ENCODE data around the gene ASB7. TPM values are rescaled to one million over a fixed set of nuclear protein-coding genes. Genes with fewer than 3 reads are reported as not detected.
A peak's percentile ranks its signal among the peaks of the same experiment; 100 is the strongest.

ASB7 gene
- total RNA-seq, 3 donors from 2014 or later (not counting 1 experiment from before 2014, with no cell fraction given): 16.1 to 23.1 (median 20.5) TPM

DNA sequence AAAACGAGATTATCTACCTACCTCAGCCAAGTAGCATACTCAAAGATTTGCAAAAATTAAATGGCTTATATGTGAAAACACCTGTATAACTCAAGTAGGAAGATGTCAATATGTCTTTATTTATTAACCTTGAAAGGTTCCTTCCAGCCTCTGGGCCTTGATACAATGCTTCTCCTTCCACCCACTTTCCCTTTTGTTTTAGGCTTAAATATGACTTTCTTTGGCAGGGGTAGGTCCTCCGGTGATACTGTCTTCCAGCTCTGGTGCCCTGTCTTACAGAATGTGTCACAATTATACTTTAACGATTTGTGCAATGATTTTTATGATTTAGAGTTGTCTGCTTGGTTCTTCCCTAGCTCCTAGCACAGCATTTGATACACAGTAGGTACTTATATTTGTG, 4.5 kb upstream of the ASB7 start:
- ATAC-seq: no peak
- H3K27ac Mint-ChIP-seq: peak overlapping the region; percentile 85 to 97
- peak in 1 of 2 donors; percentile 35 for DNase-seq

GRCh38 chr15:100598655-100599054, 3.7 kb upstream of the ASB7 start:
- peaks cover 45 to 47% of the 10 kb centered on the region in 2 donors for H3K4me1 Mint-ChIP-seq
- intact Hi-C loops (cut with micrococcal nuclease): no loop called here
- peaks cover 36% of the 10 kb centered on the region for H3K4me1 ChIP-seq (ENCODE audit: control insufficient read depth, insufficient read depth, low read length)

More for the DNA sequence above, 4.5 kb upstream of the ASB7 start:
- TF ChIP-seq, protein P1, sequence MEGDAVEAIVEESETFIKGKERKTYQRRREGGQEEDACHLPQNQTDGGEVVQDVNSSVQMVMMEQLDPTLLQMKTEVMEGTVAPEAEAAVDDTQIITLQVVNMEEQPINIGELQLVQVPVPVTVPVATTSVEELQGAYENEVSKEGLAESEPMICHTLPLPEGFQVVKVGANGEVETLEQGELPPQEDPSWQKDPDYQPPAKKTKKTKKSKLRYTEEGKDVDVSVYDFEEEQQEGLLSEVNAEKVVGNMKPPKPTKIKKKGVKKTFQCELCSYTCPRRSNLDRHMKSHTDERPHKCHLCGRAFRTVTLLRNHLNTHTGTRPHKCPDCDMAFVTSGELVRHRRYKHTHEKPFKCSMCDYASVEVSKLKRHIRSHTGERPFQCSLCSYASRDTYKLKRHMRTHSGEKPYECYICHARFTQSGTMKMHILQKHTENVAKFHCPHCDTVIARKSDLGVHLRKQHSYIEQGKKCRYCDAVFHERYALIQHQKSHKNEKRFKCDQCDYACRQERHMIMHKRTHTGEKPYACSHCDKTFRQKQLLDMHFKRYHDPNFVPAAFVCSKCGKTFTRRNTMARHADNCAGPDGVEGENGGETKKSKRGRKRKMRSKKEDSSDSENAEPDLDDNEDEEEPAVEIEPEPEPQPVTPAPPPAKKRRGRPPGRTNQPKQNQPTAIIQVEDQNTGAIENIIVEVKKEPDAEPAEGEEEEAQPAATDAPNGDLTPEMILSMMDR (IDR thresholded peaks at IDR 0.05): no peak
- intact Hi-C loops (cut with micrococcal nuclease): no loop called here
- Histone ChIP-seq H3K27me3 (ENCODE audit: control insufficient read depth, insufficient read depth, low read length) (no peaks in the 10 kb centered on the region), H3K27ac (ENCODE audit: low read length) (peak overlapping the region; percentile 60), H3K36me3 (ENCODE audit: control insufficient read depth, insufficient read depth, low read length) (no peaks in the 10 kb centered on the region), H3K4me1 (ENCODE audit: control insufficient read depth, insufficient read depth, low read length) (peaks cover 31% of the 10 kb centered on the region), H3K9me3 (ENCODE audit: control insufficient read depth, insufficient read depth, low read length) (no peaks in the 10 kb centered on the region), H3K4me3 (ENCODE audit: low read length) (no peak overlapping the region)
- WGBS (ENCODE audit: insufficient coverage): 80% methylated on average over 2 of the region's 3 CpGs
- no peaks in the 10 kb centered on the region for H3K9me3 Mint-ChIP-seq
- H3K4me3 Mint-ChIP-seq: peak overlapping the region; percentile 63
- no peaks in the 10 kb centered on the region for H3K36me3 Mint-ChIP-seq
- H3K27me3 Mint-ChIP-seq (ENCODE audit: low read depth in 2 of 2): no peaks in the 10 kb centered on the region
- peaks cover 40 to 41% of the 10 kb centered on the region in 2 donors for H3K4me1 Mint-ChIP-seq

GRCh38 chr15:100601163-100601562, 1.2 kb upstream of the ASB7 start:
- no peaks in the 10 kb centered on the region for H3K9me3 ChIP-seq (ENCODE audit: control insufficient read depth, insufficient read depth, low read length)
- ATAC-seq (no peak), DNase-seq (peak; percentile 22 to 70)
- peak overlapping the region; percentile 80 for H3K27ac ChIP-seq (ENCODE audit: low read length)
- intact Hi-C loops (cut with micrococcal nuclease): loop anchor here (5.0 to 10.0 kb wide), 4 partner anchors 641 to 1121 kb away; partner anchors contain the start of gene TARS3
- TF ChIP-seq, protein P1 (IDR thresholded peaks at IDR 0.05): no peak
- no peak overlapping the region for H3K4me3 Mint-ChIP-seq
- H3K9me3 Mint-ChIP-seq: no peaks in the 10 kb centered on the region
- peaks cover 42 to 50% of the 10 kb centered on the region in 2 donors for H3K4me1 Mint-ChIP-seq
- no peak overlapping the region for H3K27ac Mint-ChIP-seq
- no peaks in the 10 kb centered on the region for H3K27me3 ChIP-seq (ENCODE audit: control insufficient read depth, insufficient read depth, low read length)
- peaks cover 3% of the 10 kb centered on the region for H3K36me3 ChIP-seq (ENCODE audit: control insufficient read depth, insufficient read depth, low read length)
- peak overlapping the region; percentile 89 for H3K4me3 ChIP-seq (ENCODE audit: low read length)
- H3K27me3 Mint-ChIP-seq (ENCODE audit: low read depth in 2 of 2): no peaks in the 10 kb centered on the region
- H3K4me1 ChIP-seq (ENCODE audit: control insufficient read depth, insufficient read depth, low read length): peaks cover 30% of the 10 kb centered on the region
- 0% methylated on average over 8 of the region's 10 CpGs for WGBS (ENCODE audit: insufficient coverage)
- no peaks in the 10 kb centered on the region for H3K36me3 Mint-ChIP-seq

More at GRCh38 chr15:100598655-100599054, 3.7 kb upstream of the ASB7 start:
- H3K9me3 ChIP-seq (ENCODE audit: control insufficient read depth, insufficient read depth, low read length): no peaks in the 10 kb centered on the region
- Mint-ChIP-seq H3K36me3 (no peaks in the 10 kb centered on the region), H3K4me3 (no peak overlapping the region), H3K27ac (peak overlapping the region; percentile 29 to 85), H3K27me3 (ENCODE audit: low read depth in 2 of 2) (no peaks in the 10 kb centered on the region), H3K9me3 (no peaks in the 10 kb centered on the region)
- H3K4me3 ChIP-seq (ENCODE audit: low read length): no peak overlapping the region
- WGBS (ENCODE audit: insufficient coverage): 97% methylated on average over 1 of the region's 1 CpG
- TF ChIP-seq, protein P1 (IDR thresholded peaks at IDR 0.05): no peak
- DNase-seq (peak in 1 of 2 donors; percentile 12), ATAC-seq (no peak)
- no peaks in the 10 kb centered on the region for H3K27me3 ChIP-seq (ENCODE audit: control insufficient read depth, insufficient read depth, low read length)
- H3K27ac ChIP-seq (ENCODE audit: low read length): no peak overlapping the region
- H3K36me3 ChIP-seq (ENCODE audit: control insufficient read depth, insufficient read depth, low read length): no peaks in the 10 kb centered on the region

- H3K4me3 Mint-ChIP-seq: no peak overlapping the region
- Histone ChIP-seq H3K4me1 (ENCODE audit: control insufficient read depth, insufficient read depth, low read length) (peaks cover 27% of the 10 kb centered on the region), H3K9me3 (ENCODE audit: control insufficient read depth, insufficient read depth, low read length) (no peaks in the 10 kb centered on the region), H3K4me3 (ENCODE audit: low read length) (peak overlapping the region; percentile 89), H3K36me3 (ENCODE audit: control insufficient read depth, insufficient read depth, low read length) (peaks cover 5% of the 10 kb centered on the region), H3K27me3 (ENCODE audit: control insufficient read depth, insufficient read depth, low read length) (no peaks in the 10 kb centered on the region), H3K27ac (ENCODE audit: low read length) (peak overlapping the region; percentile 80)
- ATAC-seq (peak; percentile 6 to 10 (median 7)), DNase-seq (no peak)
- intact Hi-C loops (cut with micrococcal nuclease): loop anchor here (1.0 to 10.0 kb wide), 5 partner anchors 259 to 1121 kb away; partner anchors contain the start of gene TARS3
- no peaks in the 10 kb centered on the region for H3K27me3 Mint-ChIP-seq (ENCODE audit: low read depth in 2 of 2)
- no peak overlapping the region for H3K27ac Mint-ChIP-seq
- no peaks in the 10 kb centered on the region for H3K36me3 Mint-ChIP-seq
- no peaks in the 10 kb centered on the region for H3K9me3 Mint-ChIP-seq
- under 1% methylated on average over 21 of the region's 21 CpGs for WGBS (ENCODE audit: insufficient coverage)
- TF ChIP-seq, protein P1 (IDR thresholded peaks at IDR 0.05): no peak
- peaks cover 38 to 45% of the 10 kb centered on the region in 2 donors for H3K4me1 Mint-ChIP-seq
Observed at GRCh38 chr15:100601617-100602063, 749 bp upstream of the ASB7 start.

Measured in natural killer cell (primary cell).